Stimulated activated CD4-positive, alpha-beta T cell treated with anti-CD3 and anti-CD28 coated beads, Interleukin-1b, Interleukin-23, amount 100 ng/mL, for 1 hour (primary cell): ENCODE results near the gene PIGB.
"Not testable (repeated sequence)": the region's sequence is repeated elsewhere in the genome, so short reads cannot be mapped to it uniquely, and the experiment has no call there.

Experiments used
- DNase-seq, 2 donors: peaks; one replicate each; pipeline ENCODE4 v3.0.0-alpha.2; 2020; ENCODE audit warnings: low read depth in 2 of 2

The PIGB gene

GRCh38 chr15:55379095-55379494 is 60.1 kb downstream of the PIGB start:
- DNase-seq = no peak

GRCh38 chr15:55381595-55381994 is 62.6 kb downstream of the PIGB start:
- no peak for DNase-seq

- DNase-seq = no peak
Observed at GRCh38 chr15:55383687-55384086, 64.7 kb downstream of the PIGB start.

- DNase-seq = no peak
Observed at GRCh38 chr15:55387027-55387426, 68.0 kb downstream of the PIGB start.

GRCh38 chr15:55389264-55389607 is 70.2 kb downstream of the PIGB start:
- no peak for DNase-seq

GRCh38 chr15:55394694-55395093 is 75.7 kb downstream of the PIGB start:
- no peak for DNase-seq

GRCh38 chr15:55398243-55398642 is 79.2 kb downstream of the PIGB start:
- DNase-seq = no peak

- not testable (repeated sequence) for DNase-seq
Observed at GRCh38 chr15:55400050-55400449, 81.0 kb downstream of the PIGB start.

- no peak for DNase-seq
Observed at GRCh38 chr15:55401786-55402246, 82.8 kb downstream of the PIGB start.

- DNase-seq = no peak
Observed at GRCh38 chr15:55402707-55403106, 83.7 kb downstream of the PIGB start.

- DNase-seq = no peak
Observed at GRCh38 chr15:55403531-55403930, 84.5 kb downstream of the PIGB start.
